ENCODE measurements around the gene RBM17.

DNA sequence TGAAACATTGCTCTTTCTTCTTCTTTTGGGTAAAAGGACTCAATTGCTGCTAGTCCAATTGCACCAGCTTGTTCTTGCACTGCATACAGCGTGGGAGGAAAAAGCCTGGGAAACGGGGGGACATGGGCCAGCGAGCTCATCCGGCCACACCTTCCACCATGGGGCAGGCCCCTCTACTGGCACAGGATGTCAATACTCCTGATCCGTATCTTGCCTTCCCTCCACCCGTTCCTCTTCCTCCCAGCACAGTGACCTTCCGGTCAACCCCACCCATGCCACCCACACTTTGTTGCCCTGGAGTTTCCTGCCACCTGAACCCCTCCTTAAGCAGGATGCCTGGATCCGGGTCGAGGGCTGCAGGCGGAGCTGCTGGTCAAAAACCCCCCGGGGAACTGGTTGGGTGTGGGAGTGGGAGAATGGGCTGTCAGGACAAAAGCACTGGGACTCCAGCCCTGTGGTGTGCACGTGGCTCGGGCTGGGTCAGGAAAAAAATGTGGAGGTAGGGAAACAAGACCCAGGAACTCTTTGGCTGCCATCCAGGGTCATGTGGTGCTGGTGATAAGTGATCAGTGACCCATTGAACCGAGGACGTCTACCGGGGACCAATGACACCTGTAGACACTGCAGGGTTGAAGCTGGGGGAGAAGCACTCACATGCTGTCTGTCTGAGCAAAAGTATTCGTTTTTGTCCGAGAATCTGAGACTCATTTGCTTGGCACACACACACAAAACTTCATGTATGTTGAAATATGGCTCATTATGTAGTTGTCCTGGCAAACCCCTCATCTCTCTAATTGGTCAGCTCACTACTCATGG lies 34.8 kb upstream of the RBM17 start:
- TF ChIP-seq, protein P1, sequence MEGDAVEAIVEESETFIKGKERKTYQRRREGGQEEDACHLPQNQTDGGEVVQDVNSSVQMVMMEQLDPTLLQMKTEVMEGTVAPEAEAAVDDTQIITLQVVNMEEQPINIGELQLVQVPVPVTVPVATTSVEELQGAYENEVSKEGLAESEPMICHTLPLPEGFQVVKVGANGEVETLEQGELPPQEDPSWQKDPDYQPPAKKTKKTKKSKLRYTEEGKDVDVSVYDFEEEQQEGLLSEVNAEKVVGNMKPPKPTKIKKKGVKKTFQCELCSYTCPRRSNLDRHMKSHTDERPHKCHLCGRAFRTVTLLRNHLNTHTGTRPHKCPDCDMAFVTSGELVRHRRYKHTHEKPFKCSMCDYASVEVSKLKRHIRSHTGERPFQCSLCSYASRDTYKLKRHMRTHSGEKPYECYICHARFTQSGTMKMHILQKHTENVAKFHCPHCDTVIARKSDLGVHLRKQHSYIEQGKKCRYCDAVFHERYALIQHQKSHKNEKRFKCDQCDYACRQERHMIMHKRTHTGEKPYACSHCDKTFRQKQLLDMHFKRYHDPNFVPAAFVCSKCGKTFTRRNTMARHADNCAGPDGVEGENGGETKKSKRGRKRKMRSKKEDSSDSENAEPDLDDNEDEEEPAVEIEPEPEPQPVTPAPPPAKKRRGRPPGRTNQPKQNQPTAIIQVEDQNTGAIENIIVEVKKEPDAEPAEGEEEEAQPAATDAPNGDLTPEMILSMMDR (IDR thresholded peaks at IDR 0.05), result no peak
- TF ChIP-seq POLR2A (IDR thresholded peaks at IDR 0.05), result no peak

Measured in heart left ventricle (tissue), 13 donors.